H1 (cell line): ENCODE results near the gene HEXIM1.
"Not testable (repeated sequence)": the region's sequence is repeated elsewhere in the genome, so short reads cannot be mapped to it uniquely, and the experiment has no call there.

ENCODE experiments used
- CHD1 ChIP-seq: IDR thresholded peaks from 2 replicates; pipeline ENCODE4 v1.6.1; 2012; ENCODE audit warnings: low read depth, low read length, improper control_type of control experiment
- CTCF ChIP-seq, 3 experiments: IDR thresholded peaks; 1 replicate in 2 of 3; 2 replicates in 1 of 3; pipeline versions ENCODE4 v1.5.1 to v1.6.1; 2011; ENCODE audit warnings: low read length in 3 of 3, mild to moderate bottlenecking in 3 of 3, inconsistent platforms in 2 of 3, low read depth in 1 of 3, moderate library complexity in 1 of 3; ENCODE audit not compliant: insufficient read depth in 1 of 3; ENCODE audit errors: control extremely low read depth in 1 of 3
- RAD21 ChIP-seq, 2 experiments: IDR thresholded peaks in 1 of 2; conservative IDR thresholded peaks in 1 of 2; 2 replicates each; pipeline ENCODE4 v1.6.1; 2011; ENCODE audit warnings: low read depth in 2 of 2, low read length in 2 of 2, improper control_type of control experiment in 1 of 2, inconsistent platforms in 1 of 2, mild to moderate bottlenecking in 1 of 2, moderate library complexity in 1 of 2
- SIN3A ChIP-seq, 2 experiments: IDR thresholded peaks in 1 of 2; conservative IDR thresholded peaks in 1 of 2; 2 replicates each; pipeline ENCODE4 v1.6.1; 2011 to 2012; ENCODE audit warnings: low read length in 2 of 2, improper control_type of control experiment in 1 of 2, low read depth in 1 of 2, mild to moderate bottlenecking in 1 of 2
- TBP ChIP-seq: IDR thresholded peaks from 2 replicates; pipeline ENCODE4 v1.6.1; 2011; ENCODE audit warnings: low read depth, low read length, improper control_type of control experiment
- TF ChIP-seq, protein P1 (sequence below): IDR thresholded peaks from 2 replicates; pipeline ENCODE4 v1.6.1; 2012; ENCODE audit warnings: inconsistent platforms

- TF ChIP-seq SIN3A (conservative IDR thresholded peaks at IDR 0.05 in 1 of 2, IDR thresholded peaks at IDR 0.05 in 1 of 2; ENCODE audit: low read depth in 1 of 2, low read length in 2 of 2); RAD21 (IDR thresholded peaks at IDR 0.05 in 1 of 2, conservative IDR thresholded peaks at IDR 0.05 in 1 of 2; ENCODE audit: low read depth in 2 of 2, low read length in 2 of 2); CTCF (IDR thresholded peaks at IDR 0.05; ENCODE audit: control extremely low read depth in 1 of 3, insufficient read depth in 1 of 3, low read depth in 1 of 3, low read length in 3 of 3); CHD1; TBP: not testable (repeated sequence)
- TF ChIP-seq, protein P1, sequence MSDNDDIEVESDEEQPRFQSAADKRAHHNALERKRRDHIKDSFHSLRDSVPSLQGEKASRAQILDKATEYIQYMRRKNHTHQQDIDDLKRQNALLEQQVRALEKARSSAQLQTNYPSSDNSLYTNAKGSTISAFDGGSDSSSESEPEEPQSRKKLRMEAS = not testable (repeated sequence)
Measured at GRCh38 chr17:45124797-45125122, 23.5 kb upstream of the HEXIM1 start.
